HG02642 (cell line): ENCODE data around the gene ACADM.
"Not testable (repeated sequence)": the region's sequence is repeated elsewhere in the genome, so short reads cannot be mapped to it uniquely, and the experiment has no call there.

Experiments used
- ATAC-seq: cut with Tn5 transposase; IDR thresholded peaks from one replicate; pipeline ENCODE4 v1.9.1; 2021; ENCODE audit warnings: mild to moderate bottlenecking; ENCODE audit not compliant: unreplicated experiment, poor library complexity

ACADM gene

GRCh38 chr1:75791022-75791421, 66.5 kb downstream of the ACADM start:
- no peak for ATAC-seq

DNA sequence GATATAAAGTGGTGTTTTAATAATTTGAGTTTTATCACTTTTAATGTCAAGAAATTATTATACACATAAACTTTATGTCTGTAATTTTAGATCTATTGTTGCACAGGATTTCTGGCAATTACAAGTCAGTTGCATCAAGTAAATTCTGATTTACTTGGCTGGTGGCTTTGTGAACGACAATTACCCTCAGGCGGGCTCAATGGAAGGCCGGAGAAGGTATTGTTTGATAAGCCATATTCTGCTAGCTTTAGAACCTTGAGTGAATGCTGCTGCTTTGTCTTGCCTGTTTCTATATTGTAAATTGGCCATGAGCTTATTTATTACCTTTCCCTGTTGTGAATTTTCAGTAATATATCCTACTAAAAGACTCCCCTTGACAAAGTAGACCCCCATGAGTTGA, 67.6 kb downstream of the ACADM start:
- ATAC-seq = no peak

DNA sequence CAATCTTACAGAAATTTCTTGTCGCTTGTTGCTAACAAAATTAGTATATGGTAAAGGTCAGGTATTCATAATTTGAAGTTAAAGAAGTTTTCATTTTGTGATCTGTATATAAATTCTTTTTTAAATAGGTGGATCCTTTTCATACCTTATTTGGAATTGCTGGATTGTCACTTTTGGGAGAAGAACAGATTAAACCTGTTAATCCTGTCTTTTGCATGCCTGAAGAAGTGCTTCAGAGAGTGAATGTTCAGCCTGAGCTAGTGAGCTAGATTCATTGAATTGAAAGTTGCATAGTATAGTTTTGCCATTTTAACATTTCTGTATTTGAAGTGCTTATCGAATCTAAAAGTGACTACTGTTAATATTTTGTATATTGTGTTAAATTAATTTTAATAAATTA, 69.9 kb downstream of the ACADM start:
- no peak for ATAC-seq

DNA sequence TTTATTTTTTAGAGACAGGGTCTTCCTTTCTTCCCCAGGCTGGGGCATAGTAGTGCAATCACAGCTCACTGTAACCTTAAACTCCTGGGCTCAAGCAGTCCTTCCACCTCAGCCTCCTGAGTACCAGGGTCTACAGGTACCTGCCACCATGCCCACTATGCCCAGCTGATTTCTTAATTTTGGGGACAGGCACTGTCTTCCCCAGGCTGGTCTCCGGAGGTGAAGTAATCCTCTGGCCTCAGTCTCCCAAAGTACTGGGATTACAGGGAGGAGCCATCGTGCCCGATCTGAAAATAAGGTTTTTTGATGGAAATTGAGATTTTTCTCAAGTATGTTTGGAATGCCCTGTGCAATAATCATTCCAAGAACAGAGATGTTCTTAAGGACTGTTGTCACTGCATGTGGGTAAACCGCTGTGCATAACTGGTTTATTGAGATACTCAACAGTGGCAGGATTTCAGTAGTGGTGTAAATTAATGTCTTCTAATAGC, 71.2 kb downstream of the ACADM start:
- ATAC-seq = no peak

- no peak for ATAC-seq
Measured at GRCh38 chr1:75796376-75797272, 72.1 kb downstream of the ACADM start, which contains the start of gene MSH4. Gene MSH4 (plus strand): TSS chr1:75796882. CDS start chr1:75796986, 104 bp downstream.

GRCh38 chr1:75797273-75797588, 72.7 kb downstream of the ACADM start:
- ATAC-seq = no peak

DNA sequence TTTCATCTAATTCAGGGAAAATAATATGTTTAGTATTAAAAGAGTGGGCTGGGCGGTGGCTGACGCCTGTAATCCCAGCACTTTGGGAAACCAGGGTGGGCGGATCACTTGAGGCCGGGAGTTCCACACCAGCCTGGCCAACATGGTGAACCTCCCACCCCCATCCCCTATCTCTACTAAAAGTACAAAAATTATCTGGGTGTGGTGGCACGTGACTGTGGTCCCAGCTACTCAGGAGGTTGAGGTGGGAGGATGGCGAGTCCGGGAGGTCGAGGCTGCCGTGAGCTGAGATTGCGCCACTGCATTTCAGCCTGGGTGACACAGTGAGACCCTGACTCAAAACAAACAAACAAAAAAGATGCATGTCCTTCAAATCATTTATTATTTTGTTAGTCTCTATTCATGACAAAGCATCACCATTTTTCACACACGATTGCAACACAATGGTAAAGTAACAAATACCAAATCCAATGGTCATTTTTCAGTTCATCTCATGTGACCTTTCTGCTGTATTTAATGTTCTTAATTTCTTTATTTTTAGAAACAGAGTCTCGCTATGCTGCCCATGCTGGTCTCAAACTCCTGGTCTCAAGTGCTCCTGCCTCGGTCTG, 73.2 kb downstream of the ACADM start:
- ATAC-seq = no peak

GRCh38 chr1:75801480-75801879, 77.0 kb downstream of the ACADM start:
- ATAC-seq = not testable (repeated sequence)

DNA sequence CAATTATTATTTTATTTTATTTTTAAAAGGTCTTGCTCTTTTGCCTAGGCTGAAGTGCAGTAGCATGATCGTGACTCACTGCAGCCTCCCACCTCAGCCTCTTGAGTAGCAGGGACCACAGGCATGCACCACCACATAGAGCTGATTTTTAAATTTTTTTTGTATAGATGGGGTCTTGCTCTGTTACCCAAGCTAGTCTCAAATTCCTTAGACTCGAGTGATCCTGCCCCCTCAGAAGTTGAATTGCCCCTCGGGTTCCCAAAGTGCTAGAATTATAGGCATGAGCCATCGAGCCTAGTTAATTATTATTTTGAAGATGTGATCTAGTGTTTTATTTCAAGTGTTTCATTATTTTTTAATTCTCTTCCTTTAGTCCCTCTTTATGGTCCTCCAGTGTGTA, 84.4 kb downstream of the ACADM start:
- ATAC-seq = no peak

- ATAC-seq = not testable (repeated sequence)
Measured at GRCh38 chr1:75810113-75810512, 85.6 kb downstream of the ACADM start.

- ATAC-seq = no peak
Measured at GRCh38 chr1:75811211-75811981, 86.9 kb downstream of the ACADM start.

- no peak for ATAC-seq
Measured at GRCh38 chr1:75812065-75812464, 87.6 kb downstream of the ACADM start.
